NCI-H774 (cell line): ENCODE measurements around the gene SEMA4C.
A peak's percentile ranks its signal among the peaks of the same experiment; 100 is the strongest.

Experiments
- DNase-seq: peaks from one replicate; lab custom pipeline; 2025; lab: John Stamatoyannopoulos, UW

SEMA4C gene

DNA sequence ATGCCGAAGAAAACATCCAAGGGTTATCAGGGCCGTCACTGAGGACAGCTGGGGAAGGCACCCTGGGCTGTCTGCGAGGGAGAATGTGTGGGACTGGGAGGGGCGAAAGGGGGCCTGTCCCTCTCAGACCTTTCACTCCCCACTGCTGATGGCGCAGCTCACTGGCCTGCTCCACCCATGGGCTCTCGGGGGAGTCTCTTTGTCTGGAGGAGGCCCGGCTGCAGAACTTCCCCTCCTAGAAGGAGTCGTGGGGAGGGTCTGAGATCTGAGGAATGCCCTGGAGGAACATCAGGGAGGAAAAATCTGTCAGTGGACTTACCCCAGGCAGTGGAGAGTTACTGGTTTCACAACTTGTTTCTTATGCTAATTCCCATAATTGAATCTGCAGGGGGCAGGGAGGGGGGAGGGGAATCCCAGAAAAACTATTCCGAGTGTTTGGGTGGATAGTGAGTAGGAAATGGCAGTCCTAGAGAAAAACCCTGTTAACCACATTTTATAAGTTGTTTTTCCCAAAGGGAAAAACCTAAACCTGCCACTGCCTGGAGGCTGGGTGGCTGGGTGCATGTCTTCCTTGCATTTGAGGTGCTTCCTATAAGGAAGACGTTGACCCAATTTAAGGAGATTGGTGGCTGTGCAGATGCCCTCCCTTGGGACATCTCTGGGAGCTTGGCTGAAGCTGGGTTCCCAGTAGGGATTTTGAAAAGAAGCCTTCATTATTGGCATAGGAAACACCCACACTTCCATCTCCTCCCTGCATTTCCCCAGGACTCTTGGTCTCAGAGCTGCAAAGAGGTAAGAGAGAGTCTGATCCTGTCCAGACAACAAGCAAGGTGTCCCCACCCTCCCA, 11.7 kb upstream of the SEMA4C start:
- no peak for DNase-seq

DNA sequence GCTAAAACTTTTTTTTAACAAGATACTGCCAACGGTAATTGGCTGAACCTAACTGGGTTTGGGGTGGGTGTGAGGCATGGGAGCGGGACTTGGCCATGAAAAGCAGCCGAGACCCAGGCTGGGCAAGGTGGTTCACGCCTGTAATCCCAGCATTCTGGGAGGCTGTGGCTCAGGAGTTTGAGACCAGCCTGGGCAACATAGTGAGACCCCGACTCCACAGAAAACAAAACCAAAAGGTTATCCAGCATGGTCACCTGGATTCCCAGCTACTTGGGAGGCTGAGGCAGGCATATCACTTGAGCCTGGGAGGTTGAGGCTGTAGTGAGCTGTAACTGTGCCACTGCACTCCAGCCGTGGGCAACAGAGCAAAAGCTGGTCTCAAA, 11.0 kb upstream of the SEMA4C start:
- DNase-seq: no peak

DNA sequence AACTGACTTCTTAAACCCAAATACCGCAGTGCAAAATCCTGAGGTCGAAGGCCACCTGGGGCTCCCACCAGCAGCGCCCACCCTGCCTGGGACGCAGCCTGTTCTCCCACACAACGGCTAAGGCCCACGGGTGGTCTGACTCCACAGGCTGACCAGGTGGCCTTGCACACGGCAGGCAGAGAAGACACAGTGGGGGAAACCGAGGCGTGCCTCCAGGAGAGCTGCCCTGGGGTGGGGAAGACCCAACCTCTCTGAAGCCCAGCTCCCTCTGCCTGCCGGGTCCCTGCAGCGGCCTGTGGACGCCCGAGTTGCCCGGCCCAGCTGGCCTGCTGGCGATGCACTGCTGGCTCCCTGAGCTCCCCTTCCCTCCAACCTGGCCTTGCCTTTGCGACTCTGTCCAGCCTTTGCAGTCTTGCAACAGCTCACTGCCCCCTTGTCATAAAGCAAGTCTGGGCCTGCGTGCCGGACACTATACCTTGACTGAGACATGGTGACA, 9.7 kb upstream of the SEMA4C start:
- DNase-seq: no peak

DNA sequence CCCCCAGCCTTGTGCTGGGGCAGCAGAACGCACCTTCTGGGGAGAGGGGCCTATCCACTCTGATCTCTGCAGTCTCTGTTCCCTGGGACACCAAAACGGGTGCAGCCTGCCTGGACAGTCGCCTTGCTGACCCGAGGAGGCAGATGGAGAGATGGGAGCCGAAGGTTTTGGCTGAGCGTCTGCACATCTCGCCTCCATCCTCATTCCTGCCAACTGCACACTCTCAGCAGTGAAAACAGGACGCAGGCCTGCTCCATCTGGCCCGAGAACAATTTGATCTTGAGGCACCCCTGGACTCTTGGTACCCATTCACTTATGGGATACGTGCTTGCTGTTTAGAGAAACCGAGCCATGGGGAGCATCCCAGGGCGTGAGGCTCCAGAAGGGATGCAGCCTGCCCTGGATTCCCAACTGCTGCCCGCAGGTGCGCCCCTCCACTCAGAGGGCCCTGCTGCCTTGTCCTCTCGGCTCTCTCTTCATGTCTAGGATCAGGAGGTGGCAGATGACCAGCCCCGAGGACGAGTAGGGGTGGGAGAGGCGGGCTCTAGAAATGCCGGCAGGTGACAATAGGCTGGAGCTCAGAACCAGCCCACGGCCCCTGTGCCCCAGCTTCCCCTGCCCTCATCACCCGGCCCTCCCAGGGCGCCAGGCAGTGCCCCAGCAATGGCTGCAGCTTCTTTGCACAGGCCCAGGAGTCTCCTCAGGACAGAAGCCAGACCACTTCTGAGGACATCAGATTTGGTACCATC, 9.1 kb upstream of the SEMA4C start:
- no peak for DNase-seq

DNA sequence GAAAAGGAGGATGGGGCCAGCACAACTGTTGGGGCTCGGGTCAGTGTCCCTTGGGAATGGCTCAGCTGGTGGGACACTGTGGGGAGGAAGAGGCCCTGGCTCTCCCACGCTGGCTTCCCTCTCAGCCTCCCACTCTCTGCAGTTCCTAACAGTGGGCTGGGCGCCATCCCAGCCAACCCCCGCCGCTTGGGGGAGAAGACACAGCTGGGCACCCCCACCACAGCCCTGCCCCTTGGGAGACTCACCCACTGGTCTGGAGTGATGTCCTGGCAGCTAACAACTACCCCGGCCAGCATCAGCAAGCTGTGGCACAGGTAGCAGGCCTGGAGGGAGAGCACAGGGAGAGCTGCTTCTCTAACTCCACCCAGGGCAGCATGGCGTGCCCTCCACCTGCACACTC, 8.3 kb upstream of the SEMA4C start:
- no peak for DNase-seq

DNA sequence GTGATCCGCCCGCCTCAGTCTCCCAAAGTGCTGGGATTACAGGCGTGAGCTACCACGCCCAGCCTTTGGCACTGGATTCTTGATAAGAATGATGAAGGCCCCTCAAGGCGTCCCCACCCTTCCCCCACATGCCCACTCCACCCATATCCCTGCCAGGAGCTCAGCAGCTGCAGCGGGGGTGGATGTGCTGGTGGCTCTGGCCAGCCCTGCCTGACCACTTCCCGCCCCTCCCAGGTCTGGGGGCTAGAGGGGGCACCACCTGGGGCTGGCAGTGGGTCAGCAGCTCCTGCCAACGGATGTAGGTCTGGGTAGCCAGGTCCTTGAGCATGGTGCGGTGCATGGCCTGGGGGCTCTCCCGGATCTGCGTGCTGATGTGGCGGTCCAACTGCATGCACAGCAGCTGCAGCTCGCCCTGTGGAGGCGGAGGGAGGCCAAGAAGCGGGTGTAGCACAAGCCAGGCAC, 7.8 kb upstream of the SEMA4C start:
- no peak for DNase-seq

DNA sequence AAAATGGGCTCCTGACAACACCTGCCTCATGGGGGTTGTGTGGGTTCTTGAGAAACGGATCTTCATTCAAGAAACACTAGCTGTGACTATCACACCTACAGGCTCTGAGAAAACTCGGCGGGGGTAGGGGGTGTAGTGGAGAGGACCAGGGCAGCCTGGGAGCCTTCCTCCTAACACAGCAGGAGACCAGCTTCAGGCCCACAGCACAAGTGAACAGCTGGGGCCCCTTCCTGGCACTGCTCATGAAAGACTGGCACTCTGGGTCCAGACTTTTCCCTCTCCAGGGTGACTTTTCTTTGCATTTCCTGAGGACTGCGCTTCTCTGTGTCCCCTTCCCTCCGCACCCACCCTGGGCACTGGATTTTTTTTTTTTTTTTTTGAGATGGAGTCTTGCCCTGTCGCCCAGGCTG, 7.2 kb upstream of the SEMA4C start:
- no peak for DNase-seq

DNA sequence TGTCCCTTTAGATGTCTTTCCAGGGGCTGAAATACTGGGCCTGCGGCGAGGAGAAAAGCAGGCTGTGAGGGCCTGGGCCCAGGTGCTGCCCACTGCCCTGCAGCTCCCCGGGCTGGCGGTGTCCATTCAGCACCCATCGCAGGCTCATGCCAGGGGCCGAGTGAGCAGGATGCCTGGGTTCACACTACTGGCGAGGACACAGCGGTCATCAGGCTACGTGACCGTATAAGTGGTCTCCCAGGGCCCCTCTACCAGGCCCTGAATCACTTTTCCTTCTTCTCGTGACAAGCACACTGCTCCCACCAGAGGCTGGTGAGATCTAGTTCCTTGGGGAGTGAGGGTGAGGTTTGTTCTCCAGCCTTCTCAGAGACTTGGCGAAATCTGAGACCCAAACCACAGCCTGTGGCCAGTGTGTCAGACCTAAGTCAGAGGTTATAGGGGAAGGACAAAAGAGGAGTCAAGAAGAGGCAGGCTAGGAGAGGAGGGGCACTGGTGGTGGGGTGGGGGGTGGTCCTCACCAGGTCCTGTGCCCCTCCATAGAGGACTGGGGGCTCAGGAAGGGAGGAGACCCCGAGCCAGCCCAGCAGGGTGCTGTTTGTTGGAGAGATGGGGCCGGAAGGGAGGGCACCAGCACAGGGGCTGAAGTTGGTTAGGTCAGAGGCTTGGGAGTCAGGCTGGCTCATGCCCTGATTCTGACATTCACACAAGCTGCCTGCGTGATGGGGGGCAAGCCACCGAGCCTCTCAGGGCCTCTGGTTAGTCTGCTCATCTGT, 6.6 kb upstream of the SEMA4C start:
- DNase-seq: no peak

DNA sequence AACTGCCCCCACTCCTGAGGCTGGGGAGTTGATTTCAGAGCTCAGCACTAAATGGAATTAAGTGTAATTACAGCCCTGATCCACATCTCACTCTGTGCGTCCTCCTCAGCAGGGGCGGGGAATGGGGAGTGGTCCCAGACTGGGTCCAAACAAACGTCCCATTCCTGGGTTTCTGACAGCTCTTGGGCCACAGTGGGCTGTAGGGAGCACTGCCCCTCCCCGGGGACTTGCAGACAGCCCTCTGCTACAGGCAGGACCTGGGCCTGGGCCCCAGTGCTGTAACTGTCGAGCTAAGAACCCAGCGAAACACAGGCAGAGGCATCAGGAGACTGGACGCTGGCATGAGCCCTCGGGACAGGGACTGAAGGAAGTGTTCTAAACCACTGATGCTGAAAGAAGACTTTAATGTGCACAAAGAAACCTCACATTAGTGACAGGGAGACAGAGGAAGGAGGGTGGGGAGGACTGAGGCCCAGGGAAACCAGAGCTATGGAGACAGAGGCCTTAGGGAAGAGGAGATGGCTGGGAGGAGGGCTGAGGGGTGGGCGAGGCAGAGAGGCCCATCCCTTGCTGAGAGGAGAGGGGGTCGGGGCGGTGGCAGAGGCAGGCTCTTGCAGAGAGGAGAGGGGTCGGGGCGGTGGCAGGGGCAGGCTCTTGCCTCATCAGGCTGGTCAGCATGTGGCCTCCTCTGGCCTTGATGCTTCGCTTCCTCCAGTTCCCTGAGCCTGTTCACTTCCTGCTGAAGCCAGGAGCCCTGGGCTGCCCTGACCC, 5.8 kb upstream of the SEMA4C start:
- no peak for DNase-seq

DNA sequence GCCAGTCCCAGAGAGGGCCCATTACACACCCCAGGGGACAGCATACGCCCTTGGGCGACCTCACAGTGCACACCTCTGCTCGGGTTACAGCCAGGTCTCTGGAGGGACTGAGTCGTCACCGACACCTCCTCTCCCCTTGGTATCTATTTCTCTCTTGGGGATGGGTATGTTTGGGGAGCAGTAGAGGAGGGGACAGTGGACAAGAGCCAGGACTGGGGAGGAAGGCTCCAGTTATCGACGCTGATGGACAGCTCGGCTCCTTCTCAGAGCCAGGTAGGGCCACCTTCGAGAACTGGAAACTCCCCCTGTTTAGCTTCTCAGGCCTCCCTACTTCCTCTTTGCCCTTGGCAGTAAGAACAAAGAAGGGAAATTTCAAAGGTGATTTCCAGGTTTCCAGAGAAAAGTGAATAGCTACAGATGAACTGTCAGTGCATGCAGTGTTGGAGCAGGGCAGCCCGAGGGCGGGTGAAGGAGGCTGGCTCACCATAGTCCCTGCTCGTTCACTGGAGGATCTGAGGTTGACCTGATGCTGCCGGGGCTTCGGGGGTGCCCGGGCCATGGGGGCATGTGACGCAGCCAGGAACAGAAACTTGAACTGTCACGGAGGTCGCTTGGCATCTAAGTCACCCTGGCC, 4.4 kb upstream of the SEMA4C start:
- no peak for DNase-seq

DNA sequence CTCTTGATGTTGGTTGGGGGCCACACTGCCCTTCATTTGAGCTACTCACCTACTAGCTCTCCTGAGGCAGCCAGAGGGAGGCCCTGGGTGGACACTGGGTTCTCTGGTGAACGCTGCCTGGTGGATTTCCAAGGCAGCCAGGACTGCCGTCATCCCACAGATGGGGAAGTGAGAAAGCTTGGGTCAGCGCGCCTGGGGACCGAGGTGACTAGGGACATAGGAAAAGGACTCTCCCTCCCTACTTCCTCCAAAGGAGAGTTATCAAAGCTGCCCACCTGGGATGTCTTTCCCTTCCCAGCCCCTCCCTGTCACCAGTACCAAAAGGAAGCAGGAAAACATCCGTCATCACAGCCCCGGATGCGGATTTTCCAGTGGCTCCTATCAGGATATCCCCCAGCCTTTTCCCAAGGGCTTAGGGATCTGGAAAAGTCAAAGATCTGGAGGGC, 3.8 kb upstream of the SEMA4C start:
- DNase-seq: no peak

DNA sequence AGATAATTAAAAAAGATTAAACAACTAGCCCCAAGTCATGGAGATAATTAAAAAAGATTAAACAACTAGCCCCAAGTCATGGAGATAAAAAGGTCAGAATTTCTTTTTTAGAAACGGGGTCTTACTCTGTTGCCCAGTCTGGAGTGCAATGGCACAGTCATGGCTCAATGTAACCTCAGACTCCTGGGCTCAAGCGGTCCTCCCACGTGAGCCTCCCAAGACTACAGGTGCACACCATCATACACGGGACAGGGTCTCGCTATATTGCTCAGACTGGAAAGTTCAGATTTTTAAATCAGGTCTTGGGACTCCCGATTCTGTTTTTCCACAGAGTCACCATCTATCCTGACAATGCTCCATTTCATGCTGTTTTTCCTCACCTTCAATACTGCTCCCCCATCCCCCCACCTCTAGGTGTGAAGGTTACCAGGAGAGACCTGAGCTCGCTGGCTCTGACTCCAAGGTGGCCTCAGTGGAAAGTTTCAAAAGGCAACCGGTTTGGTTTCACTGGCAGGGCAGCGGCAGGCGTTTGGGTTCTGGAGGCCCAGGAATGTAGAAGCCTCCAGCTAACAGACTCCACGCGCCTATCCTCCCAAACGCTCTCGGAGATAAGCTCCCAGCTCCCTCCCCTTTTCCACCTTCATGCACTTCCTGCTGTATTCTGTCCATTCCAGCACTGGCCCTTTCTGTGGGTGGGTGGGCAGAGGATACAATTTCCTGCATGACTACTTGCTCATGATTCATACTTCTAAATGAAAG, 2.9 kb upstream of the SEMA4C start:
- DNase-seq: no peak

DNA sequence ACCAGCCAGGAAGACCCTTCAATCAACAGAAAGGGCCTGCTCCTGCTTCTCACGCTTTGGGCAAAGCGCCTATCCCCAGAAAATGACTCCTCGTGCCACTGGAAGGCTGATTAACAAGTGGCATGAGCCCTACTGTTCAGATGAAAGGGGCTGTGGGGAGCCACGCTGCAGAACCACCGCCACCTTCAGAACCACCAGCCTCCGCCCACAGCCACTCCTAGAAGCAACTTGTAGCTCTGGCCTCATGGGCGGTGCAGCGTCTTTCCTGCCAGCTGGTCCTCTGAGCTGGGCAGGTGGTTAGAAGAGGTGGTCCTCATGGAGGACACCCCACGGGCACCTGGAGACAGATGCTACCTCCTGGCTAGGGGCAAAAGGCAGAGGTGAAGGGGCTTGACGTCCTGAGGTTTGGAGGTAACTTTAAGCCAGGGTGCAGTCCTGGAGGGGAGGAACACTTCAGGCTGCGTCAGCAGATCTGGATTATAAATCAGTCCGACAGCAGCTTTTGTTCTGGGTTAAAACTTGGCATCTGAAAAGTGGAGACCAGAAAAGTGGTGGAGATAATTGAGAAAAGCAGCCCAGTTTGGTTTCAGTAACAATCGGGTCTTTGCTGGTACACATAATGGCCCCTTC, 861 bp upstream of the SEMA4C start:
- DNase-seq: peak; percentile 44

DNA sequence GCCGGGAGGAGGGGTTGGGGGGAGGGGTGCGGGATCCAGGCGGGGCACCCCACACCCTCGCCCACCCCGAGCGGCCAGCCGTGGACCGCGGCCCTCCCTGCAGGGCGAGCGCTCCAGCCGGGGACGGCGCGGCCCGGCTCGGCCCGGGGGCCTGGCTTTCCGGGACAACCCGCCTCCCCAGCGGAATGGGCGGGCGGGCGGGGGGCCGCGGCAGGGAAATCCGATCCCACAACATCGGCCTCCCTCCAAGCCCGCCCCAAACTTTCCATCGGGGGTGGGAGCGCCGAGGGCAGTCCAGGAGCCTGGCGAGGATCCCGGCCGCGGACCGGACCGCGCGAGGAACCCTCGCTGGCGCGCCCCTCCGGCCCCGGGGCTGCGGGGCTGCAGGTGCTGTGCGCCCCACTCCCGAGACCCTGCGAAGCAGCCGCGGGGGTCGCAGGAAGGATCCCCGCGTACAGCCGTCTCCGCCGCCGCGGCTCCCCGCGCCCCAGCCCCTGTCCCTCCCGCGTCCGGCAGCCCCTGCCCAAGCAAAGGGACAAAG, 529 bp downstream of the SEMA4C start:
- DNase-seq: no peak

DNA sequence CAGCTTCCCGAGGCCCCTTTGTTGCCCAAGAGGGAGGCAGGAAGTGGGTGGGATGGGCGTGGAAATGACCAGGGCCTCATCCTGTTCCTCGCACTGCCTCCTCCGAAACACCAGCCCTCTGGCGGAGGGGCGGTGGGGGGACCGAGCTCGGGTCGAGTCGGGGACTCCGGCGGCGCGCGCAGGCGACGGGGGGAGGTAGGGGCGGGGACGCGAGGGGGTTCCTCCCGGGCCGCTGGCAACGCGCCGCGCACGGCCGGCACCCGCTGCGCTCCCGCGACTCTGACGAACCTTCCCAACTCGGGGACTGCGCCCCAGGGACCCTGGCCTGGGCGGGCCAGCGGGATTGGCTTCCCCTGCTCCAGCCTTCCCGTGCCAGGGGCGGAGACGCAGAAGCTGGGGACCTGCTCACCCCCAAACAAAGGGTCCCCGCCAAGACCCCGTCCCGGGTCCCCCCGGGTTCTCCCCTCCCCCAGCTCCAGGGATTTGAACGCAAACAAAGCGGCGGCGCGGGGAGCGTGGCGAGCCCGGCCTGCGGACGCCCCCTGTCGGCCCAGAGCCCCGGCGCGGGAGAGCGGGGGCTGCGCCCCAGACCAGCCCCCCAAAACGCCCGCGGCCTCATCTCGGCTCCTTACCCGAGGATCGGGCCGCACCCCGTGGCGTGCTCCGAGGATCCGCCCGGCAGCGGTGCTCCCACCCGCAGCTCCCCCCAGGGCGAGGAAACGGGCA, 1.2 kb downstream of the SEMA4C start:
- DNase-seq: peak; percentile 33

DNA sequence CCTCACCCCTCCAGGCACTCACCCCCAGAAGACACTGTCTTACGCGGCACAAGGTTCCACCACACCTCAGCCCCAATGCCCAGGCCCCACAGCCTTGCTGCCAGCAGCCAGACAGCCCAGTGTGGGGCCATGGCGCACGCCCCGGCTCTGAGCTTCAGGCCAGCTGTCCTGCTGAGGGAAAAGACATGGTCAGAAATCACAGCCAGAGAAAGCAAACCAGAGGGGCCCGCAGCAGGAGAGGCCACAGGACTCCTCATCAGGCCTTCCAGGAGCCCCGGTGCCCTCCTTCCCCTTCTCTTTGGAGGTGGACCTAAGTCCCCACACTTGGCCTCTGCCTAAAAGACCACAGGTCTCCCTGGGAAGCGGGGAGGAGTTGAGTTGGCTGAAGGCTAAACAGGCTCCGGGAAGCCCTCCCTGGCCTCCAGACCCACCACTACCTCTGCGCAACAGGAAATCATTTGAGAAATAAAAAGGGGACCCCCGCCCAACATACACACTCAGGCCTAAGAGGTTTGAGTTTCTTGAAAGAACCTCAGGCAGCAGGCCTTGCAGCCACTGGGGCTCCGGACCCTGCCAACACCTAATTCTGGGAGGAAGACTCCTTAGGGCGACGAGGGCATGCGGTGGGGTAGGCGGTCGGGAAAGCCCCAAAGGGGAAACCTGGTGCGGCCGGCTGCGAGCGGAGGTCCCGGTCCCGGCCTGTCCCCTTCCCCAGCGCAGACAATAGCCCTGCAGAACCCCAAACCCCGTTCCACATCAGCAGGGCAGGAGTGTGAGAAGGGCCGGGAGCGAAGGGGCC, 1.9 kb downstream of the SEMA4C start:
- DNase-seq: no peak

DNA sequence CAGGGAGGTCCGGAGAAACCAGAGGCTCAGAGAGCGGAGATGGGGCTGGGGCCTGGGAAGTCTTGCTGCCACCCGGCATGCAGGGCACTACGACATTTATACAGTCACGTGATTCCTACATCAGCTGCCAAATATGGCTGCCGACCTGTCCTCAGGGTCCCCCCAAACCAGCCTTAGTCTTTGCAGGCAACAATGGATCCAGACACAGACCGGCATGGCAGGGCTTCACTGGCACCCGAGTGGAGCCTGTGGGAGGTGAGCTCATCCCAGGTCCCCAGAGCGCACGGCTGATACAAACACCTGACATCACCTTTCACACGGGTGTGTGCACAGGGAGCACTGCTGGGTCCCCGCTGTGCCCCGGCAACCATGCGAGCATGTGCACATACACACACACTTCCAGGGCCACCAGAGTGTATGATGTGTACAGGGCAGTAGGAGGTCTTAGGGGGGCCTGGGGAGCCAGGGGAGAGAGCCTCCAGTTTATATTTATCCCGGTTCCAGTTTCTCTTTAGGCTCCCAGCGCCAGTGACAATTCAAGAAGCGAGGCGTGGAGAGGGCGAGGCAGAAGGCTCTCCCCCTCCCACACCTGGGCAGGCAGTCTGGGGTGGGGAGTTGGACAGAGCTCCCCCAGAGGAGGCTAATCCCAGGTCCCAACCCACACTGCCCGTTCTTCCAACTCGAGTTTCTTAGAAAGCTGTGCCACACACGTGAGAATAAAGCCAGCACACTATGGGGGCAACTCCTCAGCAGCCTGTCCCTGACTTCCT, 2.7 kb downstream of the SEMA4C start:
- no peak for DNase-seq
